ENCODE results near the gene CXCL11.
"Not testable (repeated sequence)": the region's sequence is repeated elsewhere in the genome, so short reads cannot be mapped to it uniquely, and the experiment has no call there.

- TF ChIP-seq CTCF (optimal IDR thresholded peaks at IDR 0.05 in 1 of 3, IDR thresholded peaks at IDR 0.05 in 1 of 3, conservative IDR thresholded peaks at IDR 0.05 in 1 of 3; ENCODE audit: extremely low read depth in 1 of 3, insufficient read depth in 2 of 3, low read length in 3 of 3); EZH2 (IDR thresholded peaks at IDR 0.05; ENCODE audit: low read length): not testable (repeated sequence)
Measured at GRCh38 chr4:76042241-76042998, 6.5 kb upstream of the CXCL11 start.

All from keratinocyte (primary cell).